ENCODE results near the gene PACRG.

GRCh38 chr6:163301726-163302635 lies 574.2 kb downstream of the PACRG start:
- TF ChIP-seq CTCF (IDR thresholded peaks at IDR 0.05 in 4 of 5, conservative IDR thresholded peaks at IDR 0.05 in 1 of 5) (no peak), POLR2A (IDR thresholded peaks at IDR 0.05) (no peak)

All from gastrocnemius medialis (tissue), 4 donors.